SU-DHL-6 (cell line): ENCODE data around the gene PDCD1LG2.

Experiments used
- H2AFZ ChIP-seq: fragments of 200-600 bp; sonication (generic); 2 replicates; pipeline ENCODE4 v1.6.1; 2014; ENCODE audit warnings: low read depth, mild to moderate bottlenecking, moderate library complexity, mixed read lengths, antibody characterized with exemption, low read length; ENCODE audit not compliant: severe bottlenecking
- H3F3A ChIP-seq: fragments of 200-600 bp; shearing (Covaris generic); 2 replicates; pipeline ENCODE4 v1.6.0; 2016; ENCODE audit warnings: antibody characterized with exemption, mild to moderate bottlenecking; ENCODE audit not compliant: insufficient read depth
- H3K27ac ChIP-seq: fragments of 200-600 bp; sonication (generic); 2 replicates; pipeline ENCODE4 v1.5.1; 2016; ENCODE audit warnings: low read depth, mild to moderate bottlenecking, low read length, moderate library complexity, mixed read lengths
- H3K27me3 ChIP-seq: fragments of 200-600 bp; sonication (generic), shearing (Covaris generic); 2 replicates; pipeline ENCODE4 v1.6.0; 2014; ENCODE audit warnings: mild to moderate bottlenecking, low read length
- H3K36me3 ChIP-seq: fragments of 200-600 bp; sonication (generic); 2 replicates; pipeline ENCODE4 v1.6.1; 2014; ENCODE audit warnings: mild to moderate bottlenecking, low read length, mixed read lengths
- H3K4me2 ChIP-seq: fragments of 300-600, 200-600 bp; shearing (Covaris generic), sonication (generic); 2 replicates; pipeline ENCODE4 v1.6.0; 2014; ENCODE audit warnings: low read length, low read depth, mild to moderate bottlenecking; ENCODE audit not compliant: poor library complexity, severe bottlenecking
- H3K4me3 ChIP-seq: fragments of 200-600 bp; sonication (generic); 2 replicates; pipeline ENCODE4 v1.5.1; 2014; ENCODE audit warnings: antibody characterized with exemption, low read length, mild to moderate bottlenecking, mixed read lengths; ENCODE audit not compliant: insufficient read depth, poor library complexity, severe bottlenecking
- H3K79me2 ChIP-seq: fragments of 200-600 bp; sonication (generic); 2 replicates; pipeline ENCODE4 v1.6.1; 2014; ENCODE audit warnings: mild to moderate bottlenecking, low read length, moderate library complexity; ENCODE audit not compliant: insufficient read depth
- H3K9ac ChIP-seq: fragments of 200-600 bp; sonication (generic); 2 replicates; pipeline ENCODE4 v1.7.0; 2014; ENCODE audit warnings: mild to moderate bottlenecking, low read length
- H3K9me2 ChIP-seq: fragments of 200-600 bp; sonication (generic); replicated peaks from 2 replicates; pipeline ENCODE4 v1.6.1; 2014; ENCODE audit warnings: low read length; ENCODE audit not compliant: insufficient read depth
- H3K9me3 ChIP-seq: fragments of 200-600 bp; sonication (generic); 2 replicates; pipeline ENCODE4 v1.6.1; 2014; ENCODE audit warnings: low read length, mixed read lengths; ENCODE audit not compliant: insufficient read depth
- H4K20me1 ChIP-seq: fragments of 200-600 bp; sonication (generic); 2 replicates; pipeline ENCODE4 v1.6.1; 2014; ENCODE audit warnings: low read depth, mild to moderate bottlenecking, antibody characterized with exemption, low read length, moderate library complexity, mixed read lengths
- EZH2phosphoT487 ChIP-seq: fragments of 200-600 bp; sonication (generic), shearing (Covaris generic); conservative IDR thresholded peaks from 2 replicates; pipeline ENCODE4 v1.6.1; 2018; ENCODE audit warnings: mild to moderate bottlenecking, antibody characterized with exemption, low read length, moderate library complexity, mixed read lengths
- TF ChIP-seq, protein P1 (sequence below): fragments of 200-600 bp; sonication (generic); IDR thresholded peaks from one replicate; pipeline ENCODE4 v1.5.1; 2017; ENCODE audit warnings: antibody characterized with exemption, mild to moderate bottlenecking, low read length, moderate library complexity; ENCODE audit not compliant: insufficient read depth, poor library complexity, severe bottlenecking

PDCD1LG2 gene

DNA sequence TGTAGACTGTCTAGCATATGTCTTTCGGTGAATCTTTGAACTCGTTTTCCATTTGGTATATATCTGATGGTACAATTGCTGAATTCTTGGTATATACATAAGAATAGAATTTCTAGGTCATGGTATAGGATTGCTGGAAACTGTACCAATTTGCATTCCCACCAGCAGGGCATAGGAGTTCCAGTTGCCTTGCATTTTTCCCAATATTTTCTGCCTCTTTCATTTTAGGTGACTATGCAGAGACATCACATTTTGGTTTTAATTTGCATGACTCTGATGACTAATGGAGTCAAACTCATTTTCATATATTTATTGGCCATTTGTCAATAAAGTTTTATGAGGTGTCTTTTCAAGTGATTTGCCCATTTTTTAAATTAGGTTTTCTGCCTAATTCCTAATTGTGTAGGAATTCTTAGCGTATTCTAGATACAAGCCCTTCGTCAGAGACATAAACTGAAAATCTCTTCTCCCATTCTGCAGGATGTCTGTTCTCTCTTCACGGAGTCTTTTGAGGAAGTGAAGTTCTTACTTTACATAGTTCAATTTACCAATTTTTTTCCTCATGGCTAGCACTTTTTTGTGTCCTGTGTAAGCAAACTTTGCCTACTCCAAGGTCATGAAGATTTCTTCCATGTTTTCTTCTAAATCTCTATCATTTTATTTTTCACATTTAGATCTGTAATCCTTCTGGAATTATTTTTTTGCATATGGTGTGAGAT is 28.9 kb upstream of the PDCD1LG2 start:
- H3K36me3 ChIP-seq, result no peaks in the 10 kb centered on the region
- no peaks in the 10 kb centered on the region for H3K27me3 ChIP-seq
- H3K9me3 ChIP-seq, result no peaks in the 10 kb centered on the region
- no peaks in the 10 kb centered on the region for H4K20me1 ChIP-seq
- H3K4me3 ChIP-seq, result no peak overlapping the region
- no peak for TF ChIP-seq EZH2phosphoT487
- TF ChIP-seq, protein P1, sequence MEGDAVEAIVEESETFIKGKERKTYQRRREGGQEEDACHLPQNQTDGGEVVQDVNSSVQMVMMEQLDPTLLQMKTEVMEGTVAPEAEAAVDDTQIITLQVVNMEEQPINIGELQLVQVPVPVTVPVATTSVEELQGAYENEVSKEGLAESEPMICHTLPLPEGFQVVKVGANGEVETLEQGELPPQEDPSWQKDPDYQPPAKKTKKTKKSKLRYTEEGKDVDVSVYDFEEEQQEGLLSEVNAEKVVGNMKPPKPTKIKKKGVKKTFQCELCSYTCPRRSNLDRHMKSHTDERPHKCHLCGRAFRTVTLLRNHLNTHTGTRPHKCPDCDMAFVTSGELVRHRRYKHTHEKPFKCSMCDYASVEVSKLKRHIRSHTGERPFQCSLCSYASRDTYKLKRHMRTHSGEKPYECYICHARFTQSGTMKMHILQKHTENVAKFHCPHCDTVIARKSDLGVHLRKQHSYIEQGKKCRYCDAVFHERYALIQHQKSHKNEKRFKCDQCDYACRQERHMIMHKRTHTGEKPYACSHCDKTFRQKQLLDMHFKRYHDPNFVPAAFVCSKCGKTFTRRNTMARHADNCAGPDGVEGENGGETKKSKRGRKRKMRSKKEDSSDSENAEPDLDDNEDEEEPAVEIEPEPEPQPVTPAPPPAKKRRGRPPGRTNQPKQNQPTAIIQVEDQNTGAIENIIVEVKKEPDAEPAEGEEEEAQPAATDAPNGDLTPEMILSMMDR, result no peak
- H3K27ac ChIP-seq, result no peak overlapping the region
- no peak overlapping the region for H2AFZ ChIP-seq
- H3K9me2 ChIP-seq, result no peaks in the 10 kb centered on the region
- no peaks in the 10 kb centered on the region for H3F3A ChIP-seq
- no peak overlapping the region for H3K4me2 ChIP-seq
- no peak overlapping the region for H3K9ac ChIP-seq
- H3K79me2 ChIP-seq, result no peaks in the 10 kb centered on the region

DNA sequence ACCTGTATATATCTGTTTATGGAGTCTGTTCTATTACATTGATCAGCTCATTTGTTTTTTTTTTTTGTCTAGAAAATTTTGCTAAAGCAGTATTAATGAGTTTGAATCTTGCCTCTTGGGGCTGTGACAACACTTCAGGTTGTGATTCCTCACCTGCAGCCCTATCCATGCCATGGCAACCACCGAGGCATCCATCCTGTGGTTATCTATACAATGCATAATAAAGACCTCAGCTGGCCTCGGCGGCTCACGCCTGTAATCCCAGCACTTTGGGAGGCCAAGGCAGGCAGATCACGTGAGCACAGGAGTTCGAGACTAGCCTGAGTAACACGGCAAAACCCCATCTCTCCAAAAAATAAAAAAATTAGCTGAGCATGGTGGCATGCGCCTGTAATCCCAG is 28.1 kb upstream of the PDCD1LG2 start:
- H3K4me2 ChIP-seq, result no peak overlapping the region
- no peaks in the 10 kb centered on the region for H3K36me3 ChIP-seq
- H3K27me3 ChIP-seq, result no peaks in the 10 kb centered on the region
- no peak overlapping the region for H3K9ac ChIP-seq
- H3K9me3 ChIP-seq, result no peaks in the 10 kb centered on the region
- no peaks in the 10 kb centered on the region for H3F3A ChIP-seq
- no peaks in the 10 kb centered on the region for H3K9me2 ChIP-seq
- no peak overlapping the region for H3K27ac ChIP-seq
- no peaks in the 10 kb centered on the region for H4K20me1 ChIP-seq
- H2AFZ ChIP-seq, result no peak overlapping the region
- no peaks in the 10 kb centered on the region for H3K79me2 ChIP-seq
- no peak overlapping the region for H3K4me3 ChIP-seq
- TF ChIP-seq EZH2phosphoT487, result no peak
- TF ChIP-seq, protein P1, result no peak

DNA sequence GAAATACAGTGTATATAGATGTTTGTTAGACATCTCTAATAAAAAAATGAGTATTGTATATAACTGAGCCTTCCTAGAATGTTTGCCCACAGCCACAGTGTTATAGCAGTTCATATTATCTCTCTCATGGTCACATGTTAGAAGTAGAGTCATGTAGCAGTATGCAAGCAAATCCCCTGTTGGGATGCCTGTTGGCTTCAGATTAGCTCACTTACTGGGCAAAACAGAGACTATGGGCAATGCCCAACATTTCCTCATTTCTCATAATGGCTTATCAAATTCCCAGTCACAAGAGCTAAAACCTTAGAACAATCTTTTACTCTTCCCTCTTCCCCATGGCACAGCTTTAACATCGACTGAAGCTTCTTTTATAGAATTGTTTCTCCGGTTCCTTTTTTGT is 27.0 kb upstream of the PDCD1LG2 start:
- H3K9me3 ChIP-seq, result no peaks in the 10 kb centered on the region
- H3K9me2 ChIP-seq, result no peaks in the 10 kb centered on the region
- H3K9ac ChIP-seq, result no peak overlapping the region
- H3K4me3 ChIP-seq, result no peak overlapping the region
- H3K27ac ChIP-seq, result no peak overlapping the region
- no peak overlapping the region for H3K4me2 ChIP-seq
- no peak overlapping the region for H2AFZ ChIP-seq
- no peaks in the 10 kb centered on the region for H3F3A ChIP-seq
- no peaks in the 10 kb centered on the region for H4K20me1 ChIP-seq
- no peak for TF ChIP-seq EZH2phosphoT487
- TF ChIP-seq, protein P1, result no peak
- no peaks in the 10 kb centered on the region for H3K27me3 ChIP-seq
- H3K36me3 ChIP-seq, result no peaks in the 10 kb centered on the region
- no peaks in the 10 kb centered on the region for H3K79me2 ChIP-seq
